DOHH2 (cell line): ENCODE results near the gene CDC42EP3.

Experiments used
- EZH2phosphoT487 ChIP-seq: fragments of 200-600 bp; sonication (generic); IDR thresholded peaks from 2 replicates; pipeline ENCODE4 v1.6.1; 2017; ENCODE audit warnings: borderline replicate concordance, mild to moderate bottlenecking, antibody characterized with exemption, low read length, moderate library complexity, mixed read lengths
- TF ChIP-seq, protein P1 (sequence below): fragments of 200-600 bp; sonication (generic); IDR thresholded peaks from one replicate; pipeline ENCODE4 v1.5.1; 2014; ENCODE audit warnings: antibody characterized with exemption, mild to moderate bottlenecking, low read depth, low read length; ENCODE audit not compliant: poor library complexity, severe bottlenecking

DNA sequence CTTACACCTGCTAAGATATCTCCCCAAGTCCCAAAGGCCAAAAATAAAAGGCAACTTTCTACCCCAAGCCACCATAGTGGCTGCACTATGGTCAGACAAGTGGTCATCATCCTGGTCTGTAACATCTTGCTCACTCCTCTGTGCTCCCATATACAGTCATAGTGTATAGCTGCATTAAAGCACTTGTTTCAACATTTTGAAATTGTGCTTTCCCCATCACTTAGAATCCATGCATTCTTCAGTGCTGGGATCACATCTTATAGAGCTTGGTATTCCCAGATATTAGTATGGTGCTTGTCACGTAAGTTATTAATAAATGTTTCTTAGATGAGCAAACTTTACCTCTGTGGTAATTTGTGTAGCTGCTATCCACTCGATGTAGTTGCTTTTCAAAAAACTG is 40.4 kb upstream of the CDC42EP3 start:
- TF ChIP-seq, protein P1, sequence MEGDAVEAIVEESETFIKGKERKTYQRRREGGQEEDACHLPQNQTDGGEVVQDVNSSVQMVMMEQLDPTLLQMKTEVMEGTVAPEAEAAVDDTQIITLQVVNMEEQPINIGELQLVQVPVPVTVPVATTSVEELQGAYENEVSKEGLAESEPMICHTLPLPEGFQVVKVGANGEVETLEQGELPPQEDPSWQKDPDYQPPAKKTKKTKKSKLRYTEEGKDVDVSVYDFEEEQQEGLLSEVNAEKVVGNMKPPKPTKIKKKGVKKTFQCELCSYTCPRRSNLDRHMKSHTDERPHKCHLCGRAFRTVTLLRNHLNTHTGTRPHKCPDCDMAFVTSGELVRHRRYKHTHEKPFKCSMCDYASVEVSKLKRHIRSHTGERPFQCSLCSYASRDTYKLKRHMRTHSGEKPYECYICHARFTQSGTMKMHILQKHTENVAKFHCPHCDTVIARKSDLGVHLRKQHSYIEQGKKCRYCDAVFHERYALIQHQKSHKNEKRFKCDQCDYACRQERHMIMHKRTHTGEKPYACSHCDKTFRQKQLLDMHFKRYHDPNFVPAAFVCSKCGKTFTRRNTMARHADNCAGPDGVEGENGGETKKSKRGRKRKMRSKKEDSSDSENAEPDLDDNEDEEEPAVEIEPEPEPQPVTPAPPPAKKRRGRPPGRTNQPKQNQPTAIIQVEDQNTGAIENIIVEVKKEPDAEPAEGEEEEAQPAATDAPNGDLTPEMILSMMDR = no peak
- no peak for TF ChIP-seq EZH2phosphoT487
